ENCODE results near the gene RUNX1.
A peak's percentile ranks its signal among the peaks of the same experiment; 100 is the strongest.

The RUNX1 gene

GRCh38 chr21:35028451-35028978 is 20.6 kb downstream of the RUNX1 start:
- Histone ChIP-seq H3K4me2 (ENCODE audit: low read length) (no peak overlapping the region), H3K4me3 (ENCODE audit: low read length) (no peak overlapping the region), H3K4me1 (ENCODE audit: low read length) (peaks cover 33% of the 10 kb centered on the region), H3K27me3 (ENCODE audit: low read depth, low read length) (peaks cover 16% of the 10 kb centered on the region; the same call in 1 of the 2 replicates), H3K9me3 (ENCODE audit: insufficient read depth, low read length) (no peaks in the 10 kb centered on the region), H3K27ac (ENCODE audit: low read length) (no peak overlapping the region), H3K36me3 (replicated peaks; ENCODE audit: low read depth, low read length) (peaks cover 37% of the 10 kb centered on the region), H2AFZ (ENCODE audit: low read depth, low read length) (no peak overlapping the region), H3K9ac (ENCODE audit: low read length) (no peak overlapping the region), H3K79me2 (ENCODE audit: low read length) (peaks cover 42% of the 10 kb centered on the region), H4K20me1 (ENCODE audit: insufficient read depth, low read length) (peaks cover 84% of the 10 kb centered on the region)
- TF ChIP-seq EZH2phosphoT487 (IDR thresholded peaks at IDR 0.05; ENCODE audit: low read depth): no peak
- TF ChIP-seq, protein P1, sequence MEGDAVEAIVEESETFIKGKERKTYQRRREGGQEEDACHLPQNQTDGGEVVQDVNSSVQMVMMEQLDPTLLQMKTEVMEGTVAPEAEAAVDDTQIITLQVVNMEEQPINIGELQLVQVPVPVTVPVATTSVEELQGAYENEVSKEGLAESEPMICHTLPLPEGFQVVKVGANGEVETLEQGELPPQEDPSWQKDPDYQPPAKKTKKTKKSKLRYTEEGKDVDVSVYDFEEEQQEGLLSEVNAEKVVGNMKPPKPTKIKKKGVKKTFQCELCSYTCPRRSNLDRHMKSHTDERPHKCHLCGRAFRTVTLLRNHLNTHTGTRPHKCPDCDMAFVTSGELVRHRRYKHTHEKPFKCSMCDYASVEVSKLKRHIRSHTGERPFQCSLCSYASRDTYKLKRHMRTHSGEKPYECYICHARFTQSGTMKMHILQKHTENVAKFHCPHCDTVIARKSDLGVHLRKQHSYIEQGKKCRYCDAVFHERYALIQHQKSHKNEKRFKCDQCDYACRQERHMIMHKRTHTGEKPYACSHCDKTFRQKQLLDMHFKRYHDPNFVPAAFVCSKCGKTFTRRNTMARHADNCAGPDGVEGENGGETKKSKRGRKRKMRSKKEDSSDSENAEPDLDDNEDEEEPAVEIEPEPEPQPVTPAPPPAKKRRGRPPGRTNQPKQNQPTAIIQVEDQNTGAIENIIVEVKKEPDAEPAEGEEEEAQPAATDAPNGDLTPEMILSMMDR (IDR thresholded peaks at IDR 0.05; ENCODE audit: low read depth, low read length): no peak

GRCh38 chr21:35027563-35028450 is 21.3 kb downstream of the RUNX1 start:
- Histone ChIP-seq H3K79me2 (ENCODE audit: low read length) (peaks cover 42% of the 10 kb centered on the region), H3K4me1 (ENCODE audit: low read length) (peaks cover 37% of the 10 kb centered on the region), H3K36me3 (replicated peaks; ENCODE audit: low read depth, low read length) (peaks cover 30% of the 10 kb centered on the region), H4K20me1 (ENCODE audit: insufficient read depth, low read length) (peaks cover 80% of the 10 kb centered on the region), H3K9ac (ENCODE audit: low read length) (no peak overlapping the region), H3K4me2 (ENCODE audit: low read length) (peak overlapping the region; percentile 91), H3K27ac (ENCODE audit: low read length) (no peak overlapping the region), H3K27me3 (ENCODE audit: low read depth, low read length) (peaks cover 12% of the 10 kb centered on the region; the same call in 1 of the 2 replicates), H3K9me3 (ENCODE audit: insufficient read depth, low read length) (no peaks in the 10 kb centered on the region), H3K4me3 (ENCODE audit: low read length) (peak overlapping the region; percentile 76), H2AFZ (ENCODE audit: low read depth, low read length) (no peak overlapping the region)
- TF ChIP-seq EZH2phosphoT487 (IDR thresholded peaks at IDR 0.05; ENCODE audit: low read depth): no peak
- TF ChIP-seq, protein P1 (IDR thresholded peaks at IDR 0.05; ENCODE audit: low read depth, low read length): no peak

GRCh38 chr21:35026617-35027562 is 22.2 kb downstream of the RUNX1 start:
- Histone ChIP-seq H3K79me2 (ENCODE audit: low read length) (peaks cover 35% of the 10 kb centered on the region), H3K4me3 (ENCODE audit: low read length) (peak overlapping the region; percentile 76)
- TF ChIP-seq EZH2phosphoT487 (IDR thresholded peaks at IDR 0.05; ENCODE audit: low read depth): no peak
- TF ChIP-seq, protein P1 (IDR thresholded peaks at IDR 0.05; ENCODE audit: low read depth, low read length): 0 out of 2 replicates have a peak, but pooled peaks have one; percentile 10

More at GRCh38 chr21:35026617-35027562, 22.2 kb downstream of the RUNX1 start:
- Histone ChIP-seq H3K9me3 (ENCODE audit: insufficient read depth, low read length) (no peaks in the 10 kb centered on the region), H3K4me2 (ENCODE audit: low read length) (peak overlapping the region; percentile 91), H3K9ac (ENCODE audit: low read length) (peak overlapping the region; percentile 41), H3K27me3 (ENCODE audit: low read depth, low read length) (peaks cover 12% of the 10 kb centered on the region; the same call in 1 of the 2 replicates), H4K20me1 (ENCODE audit: insufficient read depth, low read length) (peaks cover 78% of the 10 kb centered on the region), H2AFZ (ENCODE audit: low read depth, low read length) (no peak overlapping the region), H3K36me3 (replicated peaks; ENCODE audit: low read depth, low read length) (peaks cover 21% of the 10 kb centered on the region), H3K4me1 (ENCODE audit: low read length) (peaks cover 37% of the 10 kb centered on the region), H3K27ac (ENCODE audit: low read length) (peak overlapping the region; percentile 10)
